Measurements from ENCODE around the gene NTRK1.

The NTRK1 gene

GRCh38 chr1:156877433-156878170 lies 16.9 kb downstream of the NTRK1 start:
- DNase-seq (ENCODE audit: insufficient read length, low spot score) = no peak
- FAIRE-seq = no peak

- DNase-seq (ENCODE audit: insufficient read length, low spot score) (no peak), FAIRE-seq (no peak)
Observed at GRCh38 chr1:156879876-156880275, 19.2 kb downstream of the NTRK1 start.

GRCh38 chr1:156880473-156880872 lies 19.8 kb downstream of the NTRK1 start:
- no peak for DNase-seq (ENCODE audit: insufficient read length, low spot score)
- FAIRE-seq = no peak

GRCh38 chr1:156881101-156881500 lies 20.4 kb downstream of the NTRK1 start:
- no peak for DNase-seq (ENCODE audit: insufficient read length, low spot score)
- no peak for FAIRE-seq

GRCh38 chr1:156881663-156882062 lies 21.0 kb downstream of the NTRK1 start:
- no peak for FAIRE-seq

GRCh38 chr1:156882543-156882942 lies 21.9 kb downstream of the NTRK1 start:
- DNase-seq (ENCODE audit: insufficient read length, low spot score) (no peak), FAIRE-seq (no peak)

More at GRCh38 chr1:156881663-156882062, 21.0 kb downstream of the NTRK1 start:
- no peak for DNase-seq (ENCODE audit: insufficient read length, low spot score)

- FAIRE-seq (no peak), DNase-seq (ENCODE audit: insufficient read length, low spot score) (no peak)
Observed at GRCh38 chr1:156883919-156884318, 23.3 kb downstream of the NTRK1 start.

GRCh38 chr1:156884560-156885184 lies 24.0 kb downstream of the NTRK1 start:
- DNase-seq (ENCODE audit: insufficient read length, low spot score) (no peak), FAIRE-seq (no peak)

GRCh38 chr1:156885314-156885713 lies 24.6 kb downstream of the NTRK1 start:
- DNase-seq (ENCODE audit: insufficient read length, low spot score) (no peak), FAIRE-seq (no peak)

- no peak for DNase-seq (ENCODE audit: insufficient read length, low spot score)
- FAIRE-seq = no peak
Observed at GRCh38 chr1:156885880-156886355, 25.3 kb downstream of the NTRK1 start.

GRCh38 chr1:156886583-156887281 lies 26.1 kb downstream of the NTRK1 start:
- no peak for FAIRE-seq
- no peak for DNase-seq (ENCODE audit: insufficient read length, low spot score)

GRCh38 chr1:156887317-156887716 lies 26.7 kb downstream of the NTRK1 start:
- FAIRE-seq (no peak), DNase-seq (ENCODE audit: insufficient read length, low spot score) (no peak)

- DNase-seq (ENCODE audit: insufficient read length, low spot score) = no peak
- no peak for FAIRE-seq
Observed at GRCh38 chr1:156887734-156888133, 27.1 kb downstream of the NTRK1 start.

GRCh38 chr1:156889802-156890580 lies 29.3 kb downstream of the NTRK1 start:
- peak; percentile 74 for DNase-seq (ENCODE audit: insufficient read length, low spot score)
- FAIRE-seq = peak; percentile 40

GRCh38 chr1:156892190-156893047 lies 31.8 kb downstream of the NTRK1 start:
- DNase-seq (ENCODE audit: insufficient read length, low spot score) = peak; percentile 81
- no peak for FAIRE-seq

GRCh38 chr1:156893048-156893953 lies 32.6 kb downstream of the NTRK1 start, which contains the start of gene PEAR1:
TSS of gene PEAR1 (plus strand) at chr1:156893718. CDS start at chr1:156903927, 10,209 bp downstream.
- FAIRE-seq (no peak), DNase-seq (ENCODE audit: insufficient read length, low spot score) (no peak)

GRCh38 chr1:156894001-156894400 lies 33.3 kb downstream of the NTRK1 start:
- DNase-seq (ENCODE audit: insufficient read length, low spot score) (no peak), FAIRE-seq (no peak)

- DNase-seq (ENCODE audit: insufficient read length, low spot score) (no peak), FAIRE-seq (no peak)
Observed at GRCh38 chr1:156894711-156895454, 34.2 kb downstream of the NTRK1 start.

Data from GM19239 (cell line).